Activated T-cell treated with anti-CD3 and anti-CD28 coated beads, Interleukin-2, amount 50 U/mL, for 4 hours (primary cell): ENCODE data around the gene ZP2. TPM values are rescaled to one million over a fixed set of nuclear protein-coding genes. Genes with fewer than 3 reads are reported as not detected.

ENCODE experiments used
- ATAC-seq, 2 donors: fragments of 200-7000 bp; cut with Tn5 transposase; one replicate each; pipeline ENCODE4 v1.10.0; 2021
- DNase-seq: peaks from one replicate; pipeline ENCODE4 v3.0.0-alpha.2; 2020
- H3K27me3 Mint-ChIP-seq: one replicate; pipeline ENCODE4 v1.8.0; 2021; ENCODE audit warnings: low read depth, mixed read lengths
- H3K36me3 Mint-ChIP-seq: one replicate; pipeline ENCODE4 v1.8.0; 2022; ENCODE audit warnings: mixed read lengths; ENCODE audit not compliant: insufficient read depth
- H3K4me1 Mint-ChIP-seq: one replicate; pipeline ENCODE4 v1.8.0; 2021; ENCODE audit warnings: low read depth, mixed read lengths
- H3K4me3 Mint-ChIP-seq: one replicate; pipeline ENCODE4 v1.8.0; 2021; ENCODE audit warnings: mild to moderate bottlenecking, moderate library complexity, mixed read lengths
- H3K9me3 Mint-ChIP-seq: one replicate; pipeline ENCODE4 v1.8.0; 2021; ENCODE audit warnings: mixed read lengths
- total RNA-seq, 3 donors: library from RNA; stranded (reverse); gene quantifications; one replicate each; pipeline ENCODE4 v1.2.1, GENCODE V29; 2021

Gene ZP2
- total RNA-seq, 3 donors from 2014 or later: not detected

GRCh38 chr16:21227866-21228265 is 16.5 kb upstream of the ZP2 start:
- Mint-ChIP-seq H3K9me3 (no peaks in the 10 kb centered on the region), H3K27me3 (peaks cover 46% of the 10 kb centered on the region)
- no peak for ATAC-seq

GRCh38 chr16:21226749-21227148 is 15.4 kb upstream of the ZP2 start:
- no peaks in the 10 kb centered on the region for H3K9me3 Mint-ChIP-seq
- H3K4me3 Mint-ChIP-seq: no peak overlapping the region
- DNase-seq (no peak), ATAC-seq (no peak)
- peaks cover 2% of the 10 kb centered on the region for H3K4me1 Mint-ChIP-seq
- H3K36me3 Mint-ChIP-seq: no peaks in the 10 kb centered on the region
- H3K27me3 Mint-ChIP-seq: peaks cover 42% of the 10 kb centered on the region

More at GRCh38 chr16:21227866-21228265, 16.5 kb upstream of the ZP2 start:
- Mint-ChIP-seq H3K36me3 (no peaks in the 10 kb centered on the region), H3K4me1 (peaks cover 2% of the 10 kb centered on the region), H3K4me3 (no peak overlapping the region)
- DNase-seq: no peak

- Mint-ChIP-seq H3K36me3 (no peaks in the 10 kb centered on the region), H3K9me3 (no peaks in the 10 kb centered on the region), H3K4me3 (no peak overlapping the region), H3K27me3 (peaks cover 40% of the 10 kb centered on the region), H3K4me1 (peaks cover 2% of the 10 kb centered on the region)
- no peak for DNase-seq
- peak in 1 of 2 donors; percentile 10 for ATAC-seq
Observed at GRCh38 chr16:21224800-21225199, 13.4 kb upstream of the ZP2 start.

- Mint-ChIP-seq H3K4me1 (peaks cover 2% of the 10 kb centered on the region), H3K9me3 (no peaks in the 10 kb centered on the region), H3K27me3 (peaks cover 35% of the 10 kb centered on the region), H3K4me3 (no peak overlapping the region), H3K36me3 (no peaks in the 10 kb centered on the region)
- ATAC-seq (no peak), DNase-seq (no peak)
Observed at GRCh38 chr16:21223787-21224186, 12.4 kb upstream of the ZP2 start.

- H3K27me3 Mint-ChIP-seq: peaks cover 30% of the 10 kb centered on the region
- H3K9me3 Mint-ChIP-seq: no peaks in the 10 kb centered on the region
- H3K4me3 Mint-ChIP-seq: no peak overlapping the region
- peaks cover 2% of the 10 kb centered on the region for H3K4me1 Mint-ChIP-seq
- DNase-seq (no peak), ATAC-seq (no peak)
- no peaks in the 10 kb centered on the region for H3K36me3 Mint-ChIP-seq
Observed at GRCh38 chr16:21222495-21223337, 11.3 kb upstream of the ZP2 start.

- ATAC-seq (no peak), DNase-seq (no peak)
- H3K4me1 Mint-ChIP-seq: no peaks in the 10 kb centered on the region
- peaks cover 22% of the 10 kb centered on the region for H3K27me3 Mint-ChIP-seq
- no peaks in the 10 kb centered on the region for H3K9me3 Mint-ChIP-seq
- H3K36me3 Mint-ChIP-seq: no peaks in the 10 kb centered on the region
- no peak overlapping the region for H3K4me3 Mint-ChIP-seq
Observed at GRCh38 chr16:21219551-21219950, 8.2 kb upstream of the ZP2 start.

GRCh38 chr16:21218153-21218552 is 6.8 kb upstream of the ZP2 start:
- peaks cover 16% of the 10 kb centered on the region for H3K27me3 Mint-ChIP-seq
- no peaks in the 10 kb centered on the region for H3K36me3 Mint-ChIP-seq
- no peak for ATAC-seq
- H3K4me3 Mint-ChIP-seq: no peak overlapping the region
- H3K4me1 Mint-ChIP-seq: no peaks in the 10 kb centered on the region
- no peaks in the 10 kb centered on the region for H3K9me3 Mint-ChIP-seq
- no peak for DNase-seq

- no peak for ATAC-seq
- Mint-ChIP-seq H3K4me3 (no peak overlapping the region), H3K27me3 (peaks cover 10% of the 10 kb centered on the region), H3K36me3 (no peaks in the 10 kb centered on the region), H3K9me3 (no peaks in the 10 kb centered on the region), H3K4me1 (no peaks in the 10 kb centered on the region)
- DNase-seq: no peak
Observed at GRCh38 chr16:21217121-21217520, 5.7 kb upstream of the ZP2 start.

GRCh38 chr16:21214086-21214485 is 2.7 kb upstream of the ZP2 start:
- DNase-seq (no peak), ATAC-seq (no peak)
- Mint-ChIP-seq H3K36me3 (no peaks in the 10 kb centered on the region), H3K9me3 (no peaks in the 10 kb centered on the region), H3K27me3 (peaks cover 10% of the 10 kb centered on the region), H3K4me1 (no peaks in the 10 kb centered on the region), H3K4me3 (no peak overlapping the region)

- Mint-ChIP-seq H3K27me3 (peaks cover 10% of the 10 kb centered on the region), H3K4me1 (no peaks in the 10 kb centered on the region), H3K36me3 (no peaks in the 10 kb centered on the region), H3K9me3 (no peaks in the 10 kb centered on the region), H3K4me3 (no peak overlapping the region)
- no peak for ATAC-seq
- DNase-seq: no peak
Observed at GRCh38 chr16:21208446-21209230, 2.7 kb downstream of the ZP2 start.

GRCh38 chr16:21206550-21206949 is 4.8 kb downstream of the ZP2 start:
- DNase-seq (no peak), ATAC-seq (no peak)
- H3K36me3 Mint-ChIP-seq: no peaks in the 10 kb centered on the region
- H3K9me3 Mint-ChIP-seq: no peaks in the 10 kb centered on the region
- H3K27me3 Mint-ChIP-seq: peaks cover 9% of the 10 kb centered on the region
- H3K4me3 Mint-ChIP-seq: no peak overlapping the region
- H3K4me1 Mint-ChIP-seq: no peaks in the 10 kb centered on the region

GRCh38 chr16:21205303-21205702 is 6.1 kb downstream of the ZP2 start:
- no peak for DNase-seq
- no peaks in the 10 kb centered on the region for H3K36me3 Mint-ChIP-seq
- ATAC-seq: no peak
- no peak overlapping the region for H3K4me3 Mint-ChIP-seq
- H3K9me3 Mint-ChIP-seq: no peaks in the 10 kb centered on the region
- no peaks in the 10 kb centered on the region for H3K4me1 Mint-ChIP-seq
- H3K27me3 Mint-ChIP-seq: peaks cover 4% of the 10 kb centered on the region

GRCh38 chr16:21203155-21203797 is 8.1 kb downstream of the ZP2 start:
- DNase-seq: no peak
- H3K36me3 Mint-ChIP-seq: no peaks in the 10 kb centered on the region

GRCh38 chr16:21199607-21200218 is 11.7 kb downstream of the ZP2 start:
- no peaks in the 10 kb centered on the region for H3K36me3 Mint-ChIP-seq
- DNase-seq: no peak
- H3K27me3 Mint-ChIP-seq: peaks cover 15% of the 10 kb centered on the region
- peaks cover 4% of the 10 kb centered on the region for H3K4me1 Mint-ChIP-seq
- H3K9me3 Mint-ChIP-seq: no peaks in the 10 kb centered on the region
- ATAC-seq: no peak
- H3K4me3 Mint-ChIP-seq: no peak overlapping the region

More at GRCh38 chr16:21203155-21203797, 8.1 kb downstream of the ZP2 start:
- Mint-ChIP-seq H3K27me3 (peaks cover 8% of the 10 kb centered on the region), H3K4me3 (no peak overlapping the region), H3K9me3 (no peaks in the 10 kb centered on the region), H3K4me1 (no peaks in the 10 kb centered on the region)
- no peak for ATAC-seq
